ENCODE measurements around the gene ADAM19.

- TF ChIP-seq POLR2AphosphoS5 (IDR thresholded peaks at IDR 0.05; ENCODE audit: low read depth), result no peak
- TF ChIP-seq CTCF (conservative IDR thresholded peaks at IDR 0.05; ENCODE audit: low read depth in 2 of 2), result no peak
These were observed 101.9 kb downstream of the ADAM19 start for GRCh38 chr5:157473383-157474320.

Measured in GM23338 (cell line).